ENCODE measurements around the gene ARHGEF1.

- TF ChIP-seq TAF1 (IDR thresholded peaks at IDR 0.05; ENCODE audit: borderline replicate concordance, insufficient read depth, low read length) (no peak), POLR2AphosphoS5 (IDR thresholded peaks at IDR 0.05; ENCODE audit: low read depth, low read length) (no peak)
These were observed 62.3 kb downstream of the ARHGEF1 start for GRCh38 chr19:41945135-41945766.

Data from PFSK-1 (cell line).